Activated CD8-positive, alpha-beta memory T cell treated with anti-CD3 and anti-CD28 coated beads, Interleukin-2, amount 50 U/mL, for 1 hour (primary cell): ENCODE data around the gene SELE.
"Not testable (repeated sequence)": the region's sequence is repeated elsewhere in the genome, so short reads cannot be mapped to it uniquely, and the experiment has no call there.

Experiments used
- DNase-seq: peaks from one replicate; pipeline ENCODE4 v3.0.0-alpha.2; 2020; ENCODE audit errors: extremely low read depth

Gene SELE

DNA sequence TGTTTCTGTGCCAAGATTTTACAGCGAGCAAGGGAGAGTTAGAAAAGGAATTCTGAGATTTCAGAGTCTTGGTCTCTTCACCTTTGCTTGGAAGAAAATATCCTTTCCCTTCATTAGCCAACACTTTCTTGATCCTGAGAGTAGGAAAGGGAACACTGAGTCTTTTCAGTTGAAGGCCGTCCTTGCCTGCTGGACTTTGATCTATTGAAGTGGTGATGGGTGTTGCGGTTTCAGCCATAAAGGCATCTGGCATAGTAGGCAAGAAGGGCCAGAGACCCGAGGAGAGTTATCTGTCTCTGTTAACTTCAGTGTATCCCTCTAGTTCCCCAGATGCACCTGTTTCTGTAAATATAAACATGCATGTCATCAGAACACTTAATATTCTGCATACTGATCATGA is 9.7 kb downstream of the SELE start:
- no peak for DNase-seq

- no peak for DNase-seq
Observed at GRCh38 chr1:169723763-169724162, 10.1 kb downstream of the SELE start.

GRCh38 chr1:169722779-169723178 is 11.1 kb downstream of the SELE start:
- no peak for DNase-seq

GRCh38 chr1:169715100-169715499 is 18.8 kb downstream of the SELE start:
- not testable (repeated sequence) for DNase-seq

- DNase-seq: not testable (repeated sequence)
Observed at GRCh38 chr1:169713090-169713489, 20.8 kb downstream of the SELE start.

GRCh38 chr1:169712309-169712631 is 21.6 kb downstream of the SELE start:
- DNase-seq: no peak

- DNase-seq: no peak
Observed at GRCh38 chr1:169711469-169712308, 22.2 kb downstream of the SELE start, which contains the start of gene SELL. SELL (minus strand) TSS chr1:169711620; CDS start chr1:169711498, 122 bp downstream.

GRCh38 chr1:169708647-169709046 is 25.2 kb downstream of the SELE start:
- DNase-seq: no peak

- DNase-seq: no peak
Observed at GRCh38 chr1:169707912-169708604, 25.8 kb downstream of the SELE start.

GRCh38 chr1:169704797-169705196 is 29.1 kb downstream of the SELE start:
- DNase-seq: no peak

DNA sequence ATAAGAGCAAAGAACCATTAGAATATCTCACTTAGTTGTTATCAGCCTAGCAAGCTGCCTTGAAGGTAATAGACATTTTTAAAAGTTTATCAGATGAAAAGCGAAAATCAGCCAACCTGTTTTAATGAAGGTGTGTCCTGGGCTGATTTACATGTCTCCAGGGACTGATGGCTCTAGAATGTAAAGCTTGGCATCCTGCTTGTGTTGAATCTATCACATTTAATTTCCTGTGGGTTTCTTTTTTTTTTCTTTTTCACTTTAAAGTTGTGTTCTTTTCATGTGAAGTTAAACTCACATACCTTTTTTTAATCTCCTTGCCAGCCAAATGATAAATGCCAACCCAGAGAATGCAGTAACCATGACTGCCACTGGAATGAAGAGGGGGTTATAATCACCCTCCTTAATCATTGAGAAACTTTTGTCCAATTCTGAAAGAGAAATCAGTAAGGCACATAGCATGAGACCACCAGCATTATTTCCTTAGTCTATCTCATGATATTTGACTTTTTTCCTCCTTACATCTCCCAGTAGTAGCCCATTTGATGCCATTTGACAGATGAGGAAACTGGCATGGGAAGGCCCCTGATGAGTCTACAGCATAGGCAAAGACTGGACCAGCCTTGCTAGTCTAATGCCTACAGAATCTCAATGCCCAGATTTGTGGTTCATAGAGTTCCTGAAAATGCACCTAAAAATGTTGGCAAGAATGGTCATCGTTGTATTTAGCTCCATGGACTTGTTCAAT is 32.4 kb downstream of the SELE start:
- DNase-seq: no peak

GRCh38 chr1:169699707-169700106 is 34.2 kb downstream of the SELE start:
- DNase-seq: no peak

DNA sequence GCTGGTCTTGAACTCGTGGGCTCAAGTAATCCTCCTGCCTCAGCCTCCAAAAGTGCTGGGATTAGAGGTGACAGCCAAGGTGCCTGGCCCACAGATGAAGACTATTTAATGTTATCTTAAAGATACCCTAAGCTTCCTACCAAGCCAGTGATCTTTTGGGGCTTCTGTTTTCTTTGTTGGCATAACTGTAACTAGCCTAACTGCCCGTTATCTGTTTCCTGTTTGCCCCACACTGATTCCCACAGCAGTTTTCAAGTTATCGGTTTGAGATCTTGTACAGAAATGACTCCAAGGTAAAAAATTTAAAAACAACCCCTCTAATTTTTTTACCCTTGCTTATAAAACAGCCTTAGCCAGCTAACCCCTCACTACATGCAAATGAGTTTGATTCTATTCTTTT is 34.9 kb downstream of the SELE start:
- no peak for DNase-seq

DNA sequence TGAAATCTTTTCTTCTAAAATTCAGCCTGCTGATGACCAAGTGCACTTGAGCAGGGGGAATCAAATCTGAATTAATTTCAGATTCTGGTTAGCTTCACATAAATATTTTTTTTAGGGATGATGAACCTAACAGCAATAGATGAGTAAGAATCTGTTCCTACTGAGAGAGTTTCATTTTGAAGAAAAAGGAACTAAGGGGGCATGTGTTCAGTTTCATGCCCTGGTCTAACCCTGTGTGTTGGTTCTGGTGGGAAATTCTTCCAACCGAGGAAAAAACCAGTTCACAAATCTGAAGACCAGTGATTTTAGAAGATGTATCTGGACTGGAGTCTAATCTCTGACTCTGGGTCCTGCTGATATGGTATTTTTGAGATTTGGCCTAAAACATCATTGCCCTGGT is 36.1 kb downstream of the SELE start:
- no peak for DNase-seq

DNA sequence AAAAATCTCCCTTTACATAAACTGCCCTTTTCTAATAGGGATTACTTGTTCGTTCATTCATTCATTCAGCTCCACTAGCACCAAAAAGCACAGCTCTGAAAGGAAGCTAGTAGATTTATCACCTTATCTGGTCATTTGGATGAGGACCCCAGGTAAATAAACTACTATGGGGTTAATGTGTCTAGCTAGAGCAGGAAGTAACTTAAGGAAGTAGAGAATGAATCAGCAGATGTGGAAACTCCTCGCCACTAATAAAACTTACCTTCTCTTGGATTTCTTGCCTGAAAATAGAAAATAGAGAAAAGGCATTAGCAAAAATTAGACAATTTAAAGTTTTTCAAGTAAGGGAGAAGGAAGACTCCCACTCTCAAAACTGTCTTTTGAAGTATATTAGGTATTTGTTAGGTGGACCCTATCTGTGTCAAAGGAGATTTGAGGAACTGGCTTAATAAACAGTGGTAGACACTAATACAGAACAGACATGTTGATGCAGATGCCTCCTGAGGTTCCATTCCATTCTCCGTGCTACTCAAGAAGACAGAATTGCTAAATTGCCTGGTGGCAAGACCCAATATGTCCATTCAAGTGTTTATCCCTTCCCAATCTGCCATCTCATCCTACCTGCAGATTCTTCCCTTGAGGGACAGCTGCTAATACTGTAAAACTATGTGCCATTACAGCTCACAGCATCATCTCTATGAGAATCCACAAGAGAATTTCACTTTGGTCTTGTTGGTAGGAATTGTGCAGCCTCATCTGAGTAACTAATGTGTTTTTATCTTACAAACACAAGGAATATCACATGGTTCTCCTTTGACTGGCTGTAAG is 37.4 kb downstream of the SELE start:
- DNase-seq: no peak

- no peak for DNase-seq
Observed at GRCh38 chr1:169694304-169695075, 39.4 kb downstream of the SELE start.

DNA sequence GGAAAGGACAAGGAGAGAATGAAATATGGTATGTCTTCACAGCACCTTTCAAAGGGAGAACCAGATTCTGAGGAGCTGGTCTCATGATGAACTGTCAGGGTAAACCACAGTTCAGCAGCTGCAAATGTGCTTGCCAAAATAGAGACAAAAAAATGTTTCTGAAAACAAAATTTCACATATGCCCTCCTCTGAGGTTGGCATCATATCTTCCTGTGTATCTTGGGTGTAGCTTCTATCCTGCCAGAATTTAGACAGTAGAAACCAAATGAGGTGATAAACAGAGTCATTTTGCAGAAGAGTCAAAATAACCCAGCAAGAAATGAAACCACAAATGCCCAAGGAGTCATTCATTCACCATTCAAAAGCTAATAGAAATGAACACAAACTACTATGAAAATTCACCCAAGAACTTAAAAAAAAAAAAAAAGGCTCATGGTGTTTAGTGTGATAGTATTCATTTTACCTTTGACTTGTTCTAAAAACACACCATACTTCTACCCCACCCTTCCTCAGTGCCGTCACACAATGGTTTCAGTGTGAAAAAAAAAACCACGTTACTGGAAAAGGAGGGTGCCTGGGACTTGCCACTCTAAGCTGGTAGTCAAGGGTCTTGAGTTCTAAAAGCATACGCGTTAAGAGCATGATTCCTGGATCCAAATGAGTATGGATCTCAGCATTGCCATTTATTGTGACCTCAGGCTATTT is 41.0 kb downstream of the SELE start:
- DNase-seq: no peak

- no peak for DNase-seq
Observed at GRCh38 chr1:169690489-169690888, 43.4 kb downstream of the SELE start.

GRCh38 chr1:169689395-169689794 is 44.5 kb downstream of the SELE start:
- no peak for DNase-seq

DNA sequence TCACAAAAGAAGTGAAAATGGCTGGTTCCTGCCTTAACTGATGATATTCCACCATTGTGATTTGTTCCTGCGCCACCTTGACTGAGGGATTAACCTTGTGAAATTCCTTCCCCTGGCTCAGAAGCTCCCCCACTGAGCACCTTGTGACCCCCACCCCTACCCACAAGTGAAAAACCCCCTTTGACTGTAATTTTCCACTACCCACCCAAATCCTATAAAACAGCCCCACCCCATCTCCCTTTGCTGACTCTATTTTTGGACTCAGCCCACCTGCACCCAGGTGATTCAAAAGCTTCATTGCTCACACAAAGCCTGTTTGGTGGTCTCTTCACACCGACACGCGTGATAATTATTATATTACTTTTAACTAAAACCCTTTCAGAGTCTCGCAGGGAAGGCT is 45.5 kb downstream of the SELE start:
- not testable (repeated sequence) for DNase-seq
